IgD-negative memory B cell (primary cell): Measurements from ENCODE around the gene CHD3. TPM values are rescaled to one million over a fixed set of nuclear protein-coding genes. Genes with fewer than 3 reads are reported as not detected.

ENCODE experiments used
- H3K27ac Mint-ChIP-seq, 3 donors: one replicate each; pipeline ENCODE4 v1.8.0; 2020 to 2022; ENCODE audit warnings: mild to moderate bottlenecking in 3 of 3, mixed read lengths in 3 of 3, moderate library complexity in 1 of 3
- H3K27me3 Mint-ChIP-seq: one replicate; pipeline ENCODE4 v1.8.0; 2021; ENCODE audit warnings: mixed read lengths
- H3K36me3 Mint-ChIP-seq: one replicate; pipeline ENCODE4 v1.8.0; 2020; ENCODE audit warnings: mild to moderate bottlenecking, mixed read lengths
- H3K4me1 Mint-ChIP-seq, 3 donors: one replicate each; pipeline ENCODE4 v1.8.0; 2020 to 2022; ENCODE audit warnings: mixed read lengths in 3 of 3, mild to moderate bottlenecking in 1 of 3
- H3K4me3 Mint-ChIP-seq, 4 donors: one replicate each; pipeline ENCODE4 v1.8.0; 2020 to 2022; ENCODE audit warnings: mild to moderate bottlenecking in 4 of 4, mixed read lengths in 4 of 4, moderate library complexity in 3 of 4
- H3K9me3 Mint-ChIP-seq, 3 donors: one replicate each; pipeline ENCODE4 v1.8.0; 2020 to 2021; ENCODE audit warnings: mixed read lengths in 3 of 3, mild to moderate bottlenecking in 1 of 3
- polyA plus RNA-seq: library from polyadenylated mRNA; unstranded; fragments of 300-500 nt; fragmentation: Illumina TruSeq; gene quantifications from one replicate; pipeline ENCODE4 v1.2.3, GENCODE V29; 2021

The CHD3 gene
- polyA plus RNA-seq, 1 donor from 2014 or later, result 2.4 TPM

GRCh38 chr17:7846063-7846735, 42.4 kb upstream of the CHD3 start:
- Mint-ChIP-seq H3K4me3 (peak overlapping the region in 1 of 4 donors; percentile 91), H3K9me3 (no peaks in the 10 kb centered on the region), H3K36me3 (peaks cover 2% of the 10 kb centered on the region)

DNA sequence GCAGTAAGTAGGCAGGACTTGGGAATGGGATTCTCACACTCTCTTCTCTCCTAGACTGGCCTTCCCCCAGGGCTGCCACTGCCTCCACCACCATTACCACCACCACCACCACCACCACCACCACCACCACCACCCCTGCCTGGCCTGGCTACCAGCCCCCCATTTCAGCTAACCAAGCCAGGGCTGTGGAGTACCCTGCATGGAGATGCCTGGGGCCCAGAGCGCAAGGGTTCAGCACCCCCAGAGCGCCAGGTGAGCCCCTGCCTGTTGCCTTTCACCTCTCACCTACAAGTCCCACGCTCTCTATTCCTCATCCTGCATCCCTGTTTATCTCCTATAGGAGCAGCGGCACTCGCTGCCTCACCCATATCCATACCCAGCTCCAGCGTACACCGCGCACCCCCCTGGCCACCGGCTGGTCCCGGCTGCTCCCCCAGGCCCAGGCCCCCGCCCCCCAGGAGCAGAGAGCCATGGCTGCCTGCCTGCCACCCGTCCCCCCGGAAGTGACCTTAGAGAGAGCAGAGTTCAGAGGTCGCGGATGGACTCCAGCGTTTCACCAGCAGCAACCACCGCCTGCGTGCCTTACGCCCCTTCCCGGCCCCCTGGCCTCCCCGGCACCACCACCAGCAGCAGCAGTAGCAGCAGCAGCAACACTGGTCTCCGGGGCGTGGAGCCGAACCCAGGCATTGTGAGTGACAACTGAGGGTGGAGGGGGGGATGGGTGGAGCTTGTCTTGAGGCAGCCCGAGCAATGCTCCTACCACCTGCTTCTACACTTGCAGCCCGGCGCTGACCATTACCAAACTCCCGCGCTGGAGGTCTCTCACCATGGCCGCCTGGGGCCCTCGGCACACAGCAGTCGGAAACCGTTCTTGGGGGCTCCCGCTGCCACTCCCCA, 41.6 kb upstream of the CHD3 start:
- Mint-ChIP-seq H3K36me3 (peaks cover 2% of the 10 kb centered on the region), H3K27ac (peak overlapping the region in 2 of 3 donors; percentile 63 to 93), H3K27me3 (no peaks in the 10 kb centered on the region), H3K4me1 (peaks cover 9 to 16% (median 10%) of the 10 kb centered on the region in 3 donors), H3K4me3 (peak overlapping the region in 1 of 4 donors; percentile 91), H3K9me3 (no peaks in the 10 kb centered on the region)

More at GRCh38 chr17:7846063-7846735, 42.4 kb upstream of the CHD3 start:
- Mint-ChIP-seq H3K27me3 (peaks cover 1% of the 10 kb centered on the region), H3K27ac (peak overlapping the region in 2 of 3 donors; percentile 93 to 100), H3K4me1 (peaks cover 5 to 12% (median 7%) of the 10 kb centered on the region in 3 donors)

GRCh38 chr17:7848131-7848579, 40.4 kb upstream of the CHD3 start:
- peak overlapping the region in 1 of 4 donors; percentile 38 for H3K4me3 Mint-ChIP-seq
- H3K36me3 Mint-ChIP-seq, result peaks cover 2% of the 10 kb centered on the region
- peak overlapping the region in 1 of 3 donors; percentile 67 for H3K27ac Mint-ChIP-seq
- H3K4me1 Mint-ChIP-seq, result peaks cover 9 to 13% (median 11%) of the 10 kb centered on the region in 3 donors
- H3K27me3 Mint-ChIP-seq, result no peaks in the 10 kb centered on the region
- H3K9me3 Mint-ChIP-seq, result no peaks in the 10 kb centered on the region

- H3K4me3 Mint-ChIP-seq, result no peak overlapping the region
- no peak overlapping the region for H3K27ac Mint-ChIP-seq
Observed at GRCh38 chr17:7848739-7849129, 39.9 kb upstream of the CHD3 start.

GRCh38 chr17:7849130-7849750, 39.3 kb upstream of the CHD3 start:
- peak overlapping the region in 2 of 4 donors; percentile 17 to 91 for H3K4me3 Mint-ChIP-seq
- peak overlapping the region in 2 of 3 donors; percentile 53 to 100 for H3K27ac Mint-ChIP-seq
- H3K36me3 Mint-ChIP-seq, result peaks cover 2% of the 10 kb centered on the region
- H3K9me3 Mint-ChIP-seq, result no peaks in the 10 kb centered on the region
- H3K4me1 Mint-ChIP-seq, result peaks cover 5 to 13% (median 7%) of the 10 kb centered on the region in 3 donors
- no peaks in the 10 kb centered on the region for H3K27me3 Mint-ChIP-seq

More at GRCh38 chr17:7848739-7849129, 39.9 kb upstream of the CHD3 start:
- Mint-ChIP-seq H3K27me3 (no peaks in the 10 kb centered on the region), H3K9me3 (no peaks in the 10 kb centered on the region), H3K4me1 (peaks cover 6 to 13% (median 8%) of the 10 kb centered on the region in 3 donors), H3K36me3 (peaks cover 2% of the 10 kb centered on the region)

GRCh38 chr17:7849751-7850504, 38.7 kb upstream of the CHD3 start:
- Mint-ChIP-seq H3K4me1 (peaks cover 5 to 13% (median 7%) of the 10 kb centered on the region in 3 donors), H3K36me3 (peaks cover 2% of the 10 kb centered on the region), H3K27me3 (no peaks in the 10 kb centered on the region), H3K4me3 (peak overlapping the region in 2 of 4 donors; percentile 49 to 91), H3K27ac (peak overlapping the region; percentile 53 to 100 (median 83)), H3K9me3 (no peaks in the 10 kb centered on the region)

DNA sequence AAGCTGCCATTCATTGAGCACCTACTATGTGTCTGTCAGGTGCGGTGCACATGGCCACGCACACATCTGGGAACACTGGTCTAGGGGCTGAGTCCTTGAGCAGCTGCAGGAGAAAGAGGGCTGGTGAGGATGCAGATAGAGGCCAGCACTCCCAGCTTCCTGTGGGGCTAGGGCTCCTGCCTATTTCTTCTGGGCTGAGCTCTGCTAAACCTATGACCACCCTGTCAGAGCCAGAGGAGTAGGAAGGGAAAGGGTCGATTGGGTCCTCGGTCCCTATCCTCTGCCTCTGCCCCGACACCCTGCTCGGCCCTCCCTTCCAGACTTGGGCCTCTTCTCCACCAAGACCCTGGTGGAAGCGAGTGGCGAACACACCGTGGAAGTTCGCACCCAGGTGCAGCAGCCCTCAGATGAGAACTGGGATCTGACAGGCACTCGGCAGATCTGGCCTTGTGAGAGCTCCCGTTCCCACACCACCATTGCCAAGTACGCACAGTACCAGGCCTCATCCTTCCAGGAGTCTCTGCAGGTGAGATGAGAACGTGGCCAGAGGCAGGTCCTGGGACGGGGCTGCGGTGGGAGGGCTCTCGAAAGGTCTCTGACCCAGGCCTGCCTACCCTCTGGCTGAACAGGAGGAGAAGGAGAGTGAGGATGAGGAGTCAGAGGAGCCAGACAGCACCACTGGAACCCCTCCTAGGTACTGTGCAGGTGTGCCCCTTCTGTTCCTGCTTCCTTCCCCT, 37.7 kb upstream of the CHD3 start:
- H3K36me3 Mint-ChIP-seq, result peaks cover 2% of the 10 kb centered on the region
- H3K27me3 Mint-ChIP-seq, result no peaks in the 10 kb centered on the region
- H3K4me1 Mint-ChIP-seq, result peaks cover 7 to 15% (median 11%) of the 10 kb centered on the region in 3 donors
- H3K4me3 Mint-ChIP-seq, result peak overlapping the region; percentile 75 to 92 (median 91)
- H3K27ac Mint-ChIP-seq, result peak overlapping the region; percentile 43 to 100 (median 91)
- no peaks in the 10 kb centered on the region for H3K9me3 Mint-ChIP-seq

- Mint-ChIP-seq H3K4me1 (peaks cover 7 to 19% (median 12%) of the 10 kb centered on the region in 3 donors), H3K36me3 (peaks cover 2% of the 10 kb centered on the region), H3K27me3 (no peaks in the 10 kb centered on the region)
Observed at GRCh38 chr17:7851438-7852261, 36.9 kb upstream of the CHD3 start.

DNA sequence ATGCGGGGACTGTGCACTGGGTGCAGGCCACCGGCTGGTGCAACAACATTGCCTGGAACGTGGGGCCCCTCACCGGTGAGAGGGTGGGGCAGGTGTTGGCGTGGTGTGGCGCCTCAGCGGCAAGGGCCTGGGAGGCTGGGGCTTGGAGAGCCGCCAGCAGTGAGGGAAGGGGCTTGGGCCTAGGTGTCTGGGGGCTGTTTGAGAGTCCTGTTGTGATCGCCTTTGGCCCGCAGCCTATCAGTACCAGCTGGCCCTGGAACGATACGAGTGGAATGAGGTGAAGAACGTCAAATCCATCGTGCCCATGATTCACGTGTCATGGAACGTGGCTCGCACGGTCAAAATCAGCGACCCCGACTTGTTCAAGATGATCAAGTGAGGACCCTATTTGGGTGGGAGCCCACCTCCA, 36.3 kb upstream of the CHD3 start:
- H3K27ac Mint-ChIP-seq, result peak overlapping the region in 1 of 3 donors; percentile 100
- no peaks in the 10 kb centered on the region for H3K9me3 Mint-ChIP-seq
- H3K27me3 Mint-ChIP-seq, result no peaks in the 10 kb centered on the region
- H3K4me1 Mint-ChIP-seq, result peaks cover 7 to 19% (median 12%) of the 10 kb centered on the region in 3 donors
- peaks cover 2% of the 10 kb centered on the region for H3K36me3 Mint-ChIP-seq
- peak overlapping the region in 2 of 4 donors; percentile 3 to 91 for H3K4me3 Mint-ChIP-seq

More at GRCh38 chr17:7851438-7852261, 36.9 kb upstream of the CHD3 start:
- Mint-ChIP-seq H3K27ac (peak overlapping the region; percentile 43 to 100 (median 91)), H3K9me3 (no peaks in the 10 kb centered on the region), H3K4me3 (peak overlapping the region; percentile 75 to 92 (median 91))

DNA sequence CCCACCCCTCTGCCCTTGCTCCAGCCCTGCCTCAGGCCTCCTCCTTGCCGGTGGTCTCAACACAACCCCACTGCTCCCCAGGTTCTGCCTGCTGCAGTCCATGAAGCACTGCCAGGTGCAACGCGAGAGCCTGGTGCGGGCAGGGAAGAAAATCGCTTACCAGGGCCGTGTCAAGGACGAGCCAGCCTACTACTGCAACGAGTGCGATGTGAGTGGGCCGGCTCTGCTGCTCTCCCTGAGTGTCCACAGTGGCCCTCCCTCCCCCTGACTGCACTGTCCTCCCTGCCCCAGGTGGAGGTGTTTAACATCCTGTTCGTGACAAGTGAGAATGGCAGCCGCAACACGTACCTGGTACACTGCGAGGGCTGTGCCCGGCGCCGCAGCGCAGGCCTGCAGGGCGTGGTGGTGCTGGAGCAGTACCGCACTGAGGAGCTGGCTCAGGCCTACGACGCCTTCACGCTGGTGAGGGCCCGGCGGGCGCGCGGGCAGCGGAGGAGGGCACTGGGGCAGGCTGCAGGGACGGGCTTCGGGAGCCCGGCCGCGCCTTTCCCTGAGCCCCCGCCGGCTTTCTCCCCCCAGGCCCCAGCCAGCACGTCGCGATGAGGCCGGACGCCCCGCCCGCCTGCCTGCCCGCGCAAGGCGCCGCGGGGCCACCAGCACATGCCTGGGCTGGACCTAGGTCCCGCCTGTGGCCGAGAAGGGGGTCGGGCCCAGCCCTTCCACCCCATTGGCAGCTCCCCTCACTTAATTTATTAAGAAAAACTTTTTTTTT, 35.5 kb upstream of the CHD3 start:
- H3K27ac Mint-ChIP-seq, result peak overlapping the region in 1 of 3 donors; percentile 100
- H3K4me1 Mint-ChIP-seq, result peaks cover 7 to 19% (median 12%) of the 10 kb centered on the region in 3 donors
- no peaks in the 10 kb centered on the region for H3K9me3 Mint-ChIP-seq
- peaks cover 2% of the 10 kb centered on the region for H3K36me3 Mint-ChIP-seq
- H3K4me3 Mint-ChIP-seq, result peak overlapping the region in 2 of 4 donors; percentile 60 to 91
- H3K27me3 Mint-ChIP-seq, result no peaks in the 10 kb centered on the region

DNA sequence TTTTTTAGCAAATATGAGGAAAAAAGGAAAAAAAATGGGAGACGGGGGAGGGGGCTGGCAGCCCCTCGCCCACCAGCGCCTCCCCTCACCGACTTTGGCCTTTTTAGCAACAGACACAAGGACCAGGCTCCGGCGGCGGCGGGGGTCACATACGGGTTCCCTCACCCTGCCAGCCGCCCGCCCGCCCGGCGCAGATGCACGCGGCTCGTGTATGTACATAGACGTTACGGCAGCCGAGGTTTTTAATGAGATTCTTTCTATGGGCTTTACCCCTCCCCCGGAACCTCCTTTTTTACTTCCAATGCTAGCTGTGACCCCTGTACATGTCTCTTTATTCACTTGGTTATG, 34.9 kb upstream of the CHD3 start:
- Mint-ChIP-seq H3K4me3 (peak overlapping the region in 1 of 4 donors; percentile 58), H3K9me3 (no peaks in the 10 kb centered on the region), H3K4me1 (peaks cover 9 to 21% (median 12%) of the 10 kb centered on the region in 3 donors), H3K27ac (peak overlapping the region in 2 of 3 donors; percentile 20 to 69), H3K36me3 (peaks cover 2% of the 10 kb centered on the region), H3K27me3 (no peaks in the 10 kb centered on the region)

DNA sequence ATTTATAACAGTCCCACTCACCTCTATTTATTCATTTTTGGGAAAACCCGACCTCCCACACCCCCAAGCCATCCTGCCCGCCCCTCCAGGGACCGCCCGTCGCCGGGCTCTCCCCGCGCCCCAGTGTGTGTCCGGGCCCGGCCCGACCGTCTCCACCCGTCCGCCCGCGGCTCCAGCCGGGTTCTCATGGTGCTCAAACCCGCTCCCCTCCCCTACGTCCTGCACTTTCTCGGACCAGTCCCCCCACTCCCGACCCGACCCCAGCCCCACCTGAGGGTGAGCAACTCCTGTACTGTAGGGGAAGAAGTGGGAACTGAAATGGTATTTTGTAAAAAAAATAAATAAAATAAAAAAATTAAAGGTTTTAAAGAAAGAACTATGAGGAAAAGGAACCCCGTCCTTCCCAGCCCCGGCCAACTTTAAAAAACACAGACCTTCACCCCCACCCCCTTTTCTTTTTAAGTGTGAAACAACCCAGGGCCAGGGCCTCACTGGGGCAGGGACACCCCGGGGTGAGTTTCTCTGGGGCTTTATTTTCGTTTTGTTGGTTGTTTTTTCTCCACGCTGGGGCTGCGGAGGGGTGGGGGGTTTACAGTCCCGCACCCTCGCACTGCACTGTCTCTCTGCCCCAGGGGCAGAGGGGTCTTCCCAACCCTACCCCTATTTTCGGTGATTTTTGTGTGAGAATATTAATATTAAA, 34.4 kb upstream of the CHD3 start:
- H3K4me1 Mint-ChIP-seq, result peaks cover 12 to 26% (median 13%) of the 10 kb centered on the region in 3 donors
- peak overlapping the region in 2 of 3 donors; percentile 20 to 69 for H3K27ac Mint-ChIP-seq
- H3K27me3 Mint-ChIP-seq, result no peaks in the 10 kb centered on the region
- H3K4me3 Mint-ChIP-seq, result peak overlapping the region in 1 of 4 donors; percentile 58
- no peaks in the 10 kb centered on the region for H3K9me3 Mint-ChIP-seq
- peaks cover 2% of the 10 kb centered on the region for H3K36me3 Mint-ChIP-seq
